ENCODE data around the gene MAP3K2.
A peak's percentile ranks its signal among the peaks of the same experiment; 100 is the strongest.

Gene MAP3K2

GRCh38 chr2:127408004-127408806, 20.4 kb upstream of the MAP3K2 start:
- peaks cover 8% of the 10 kb centered on the region for H3K9me3 Mint-ChIP-seq
- H3K27me3 Mint-ChIP-seq (ENCODE audit: low read depth, poor library complexity): no peaks in the 10 kb centered on the region
- DNase-seq: peak; percentile 88
- TF ChIP-seq, protein P1, sequence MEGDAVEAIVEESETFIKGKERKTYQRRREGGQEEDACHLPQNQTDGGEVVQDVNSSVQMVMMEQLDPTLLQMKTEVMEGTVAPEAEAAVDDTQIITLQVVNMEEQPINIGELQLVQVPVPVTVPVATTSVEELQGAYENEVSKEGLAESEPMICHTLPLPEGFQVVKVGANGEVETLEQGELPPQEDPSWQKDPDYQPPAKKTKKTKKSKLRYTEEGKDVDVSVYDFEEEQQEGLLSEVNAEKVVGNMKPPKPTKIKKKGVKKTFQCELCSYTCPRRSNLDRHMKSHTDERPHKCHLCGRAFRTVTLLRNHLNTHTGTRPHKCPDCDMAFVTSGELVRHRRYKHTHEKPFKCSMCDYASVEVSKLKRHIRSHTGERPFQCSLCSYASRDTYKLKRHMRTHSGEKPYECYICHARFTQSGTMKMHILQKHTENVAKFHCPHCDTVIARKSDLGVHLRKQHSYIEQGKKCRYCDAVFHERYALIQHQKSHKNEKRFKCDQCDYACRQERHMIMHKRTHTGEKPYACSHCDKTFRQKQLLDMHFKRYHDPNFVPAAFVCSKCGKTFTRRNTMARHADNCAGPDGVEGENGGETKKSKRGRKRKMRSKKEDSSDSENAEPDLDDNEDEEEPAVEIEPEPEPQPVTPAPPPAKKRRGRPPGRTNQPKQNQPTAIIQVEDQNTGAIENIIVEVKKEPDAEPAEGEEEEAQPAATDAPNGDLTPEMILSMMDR (IDR thresholded peaks at IDR 0.05): no peak
- H3K4me1 Mint-ChIP-seq: peaks cover 23% of the 10 kb centered on the region
- H3K27ac Mint-ChIP-seq: no peak overlapping the region
- H3K36me3 Mint-ChIP-seq (ENCODE audit: low read depth): peaks cover 4% of the 10 kb centered on the region
- H3K4me3 Mint-ChIP-seq: peak overlapping the region; percentile 79

- no peak for DNase-seq
- TF ChIP-seq, protein P1 (IDR thresholded peaks at IDR 0.05): no peak
- H3K4me1 Mint-ChIP-seq: peaks cover 27% of the 10 kb centered on the region
- peaks cover 3% of the 10 kb centered on the region for H3K9me3 Mint-ChIP-seq
- H3K4me3 Mint-ChIP-seq: peak overlapping the region; percentile 68
- H3K27me3 Mint-ChIP-seq (ENCODE audit: low read depth, poor library complexity): no peaks in the 10 kb centered on the region
- H3K36me3 Mint-ChIP-seq (ENCODE audit: low read depth): no peaks in the 10 kb centered on the region
- no peak overlapping the region for H3K27ac Mint-ChIP-seq
These were observed 19.9 kb upstream of the MAP3K2 start for GRCh38 chr2:127407661-127408003.

GRCh38 chr2:127407091-127407490, 19.3 kb upstream of the MAP3K2 start:
- H3K9me3 Mint-ChIP-seq: no peaks in the 10 kb centered on the region
- peaks cover 32% of the 10 kb centered on the region for H3K4me1 Mint-ChIP-seq
- no peaks in the 10 kb centered on the region for H3K36me3 Mint-ChIP-seq (ENCODE audit: low read depth)
- H3K4me3 Mint-ChIP-seq: peak overlapping the region; percentile 68
- TF ChIP-seq, protein P1 (IDR thresholded peaks at IDR 0.05): no peak
- H3K27me3 Mint-ChIP-seq (ENCODE audit: low read depth, poor library complexity): no peaks in the 10 kb centered on the region
- H3K27ac Mint-ChIP-seq: no peak overlapping the region
- DNase-seq: no peak

DNA sequence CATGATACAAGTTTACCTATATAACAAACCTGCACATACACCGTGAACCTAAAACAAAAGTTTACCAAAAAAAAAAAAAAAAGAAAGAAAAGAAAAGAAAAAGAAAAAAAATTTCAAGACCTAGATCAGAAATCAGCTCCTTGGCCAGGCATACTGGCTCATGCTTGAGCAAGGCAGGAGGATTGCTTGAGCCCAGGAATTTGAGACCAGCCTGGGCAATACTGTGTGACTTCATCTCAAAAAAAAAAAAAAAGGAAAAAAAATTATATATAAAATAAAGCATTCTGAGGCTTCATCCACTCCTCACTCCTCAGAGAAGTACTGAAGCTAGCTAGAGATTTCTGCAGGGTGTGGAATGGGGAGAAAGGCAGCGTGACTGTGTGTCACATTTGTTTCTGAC, 18.7 kb upstream of the MAP3K2 start:
- Mint-ChIP-seq H3K36me3 (ENCODE audit: low read depth) (no peaks in the 10 kb centered on the region), H3K9me3 (no peaks in the 10 kb centered on the region), H3K27ac (no peak overlapping the region), H3K4me3 (peak overlapping the region; percentile 44), H3K27me3 (ENCODE audit: low read depth, poor library complexity) (no peaks in the 10 kb centered on the region), H3K4me1 (peaks cover 31% of the 10 kb centered on the region)
- TF ChIP-seq, protein P1 (IDR thresholded peaks at IDR 0.05): no peak
- DNase-seq: no peak

- no peak for DNase-seq
- Mint-ChIP-seq H3K9me3 (no peaks in the 10 kb centered on the region), H3K27me3 (ENCODE audit: low read depth, poor library complexity) (no peaks in the 10 kb centered on the region), H3K4me1 (peaks cover 31% of the 10 kb centered on the region), H3K4me3 (no peak overlapping the region), H3K27ac (no peak overlapping the region), H3K36me3 (ENCODE audit: low read depth) (no peaks in the 10 kb centered on the region)
- TF ChIP-seq, protein P1 (IDR thresholded peaks at IDR 0.05): no peak
These were observed 17.5 kb upstream of the MAP3K2 start for GRCh38 chr2:127405255-127405610.
